T1000 (cell line): ENCODE data around the gene IL11RA.

Experiments used
- DNase-seq: peaks from one replicate; lab custom pipeline; 2025; ENCODE audit warnings: mixed read lengths; lab: John Stamatoyannopoulos, UW

Gene IL11RA

GRCh38 chr9:34654323-34655051 is 2.5 kb downstream of the IL11RA start:
- DNase-seq = no peak

- DNase-seq = no peak
These were observed 3.4 kb downstream of the IL11RA start for GRCh38 chr9:34655394-34655793.

- DNase-seq = no peak
These were observed 5.0 kb downstream of the IL11RA start for GRCh38 chr9:34656992-34657391.

GRCh38 chr9:34658461-34658860 is 6.5 kb downstream of the IL11RA start:
- no peak for DNase-seq

- DNase-seq = no peak
These were observed 7.7 kb downstream of the IL11RA start for GRCh38 chr9:34659592-34660253.

- no peak for DNase-seq
These were observed 10.7 kb downstream of the IL11RA start, which contains the start of gene CCL27 for GRCh38 chr9:34662526-34663302. TSS of gene CCL27 (minus strand) at chr9:34662657. CDS start at chr9:34662633, 24 bp downstream.

GRCh38 chr9:34663303-34663605 is 11.3 kb downstream of the IL11RA start:
- no peak for DNase-seq

GRCh38 chr9:34664281-34665066 is 12.5 kb downstream of the IL11RA start:
- peak; percentile 29 for DNase-seq

GRCh38 chr9:34665067-34665380 is 13.0 kb downstream of the IL11RA start:
- DNase-seq = no peak

GRCh38 chr9:34665381-34666250 is 13.6 kb downstream of the IL11RA start:
- peak; percentile 75 for DNase-seq

- DNase-seq = no peak
These were observed 18.0 kb downstream of the IL11RA start for GRCh38 chr9:34669809-34670562.

- no peak for DNase-seq
These were observed 19.3 kb downstream of the IL11RA start for GRCh38 chr9:34671307-34671706.

- DNase-seq = no peak
These were observed 22.5 kb downstream of the IL11RA start for GRCh38 chr9:34674440-34674839.

GRCh38 chr9:34675048-34675714 is 23.2 kb downstream of the IL11RA start:
- DNase-seq = no peak

GRCh38 chr9:34675869-34676268 is 23.9 kb downstream of the IL11RA start:
- no peak for DNase-seq

GRCh38 chr9:34684145-34684544 is 32.2 kb downstream of the IL11RA start:
- DNase-seq = no peak

GRCh38 chr9:34684816-34685215 is 32.8 kb downstream of the IL11RA start:
- DNase-seq = no peak

- no peak for DNase-seq
These were observed 33.6 kb downstream of the IL11RA start for GRCh38 chr9:34685591-34685990.

- DNase-seq = no peak
These were observed 34.2 kb downstream of the IL11RA start for GRCh38 chr9:34686231-34686630.

- DNase-seq = no peak
These were observed 34.7 kb downstream of the IL11RA start for GRCh38 chr9:34686732-34687131.
